H9 (cell line): ENCODE data around the gene TMEM131. TPM values are rescaled to one million over a fixed set of nuclear protein-coding genes. Genes with fewer than 3 reads are reported as not detected.

Source experiments
- DNase-seq: peaks from one replicate; pipeline ENCODE4 v3.0.0-alpha.2; 2017
- H2AFZ ChIP-seq: one replicate; pipeline ENCODE4 v1.6.1; 2013; ENCODE audit warnings: mild to moderate bottlenecking, low read length, control low read depth, moderate library complexity
- H2AK5ac ChIP-seq: 2 replicates; pipeline ENCODE4 v1.6.1; 2013; ENCODE audit warnings: low read length, control low read depth, mixed read lengths; ENCODE audit not compliant: insufficient read length
- H2BK120ac ChIP-seq: one replicate; pipeline ENCODE4 v1.6.1; 2013; ENCODE audit warnings: low read depth, mild to moderate bottlenecking, low read length, control low read depth, inconsistent platforms; ENCODE audit not compliant: poor library complexity, severe bottlenecking
- H2BK12ac ChIP-seq: 2 replicates; pipeline ENCODE4 v1.6.1; 2013; ENCODE audit warnings: low read length, control low read depth, mixed read lengths, low read depth; ENCODE audit not compliant: insufficient read length
- H2BK15ac ChIP-seq: 2 replicates; pipeline ENCODE4 v1.6.1; 2013; ENCODE audit warnings: low read depth, low read length, control low read depth
- H2BK20ac ChIP-seq: one replicate; pipeline ENCODE4 v1.6.1; 2013; ENCODE audit warnings: low read depth, mild to moderate bottlenecking, low read length, control low read depth, inconsistent platforms; ENCODE audit not compliant: poor library complexity, severe bottlenecking
- H2BK5ac ChIP-seq: 2 replicates; pipeline ENCODE4 v1.6.1; 2013; ENCODE audit warnings: low read length, control low read depth, mixed read lengths; ENCODE audit not compliant: insufficient read length
- H3K14ac ChIP-seq: 2 replicates; pipeline ENCODE4 v1.6.1; 2013; ENCODE audit warnings: low read length, control low read depth; ENCODE audit not compliant: insufficient read depth
- H3K18ac ChIP-seq: 2 replicates; pipeline ENCODE4 v1.6.1; 2013; ENCODE audit warnings: low read depth, mild to moderate bottlenecking, mixed read lengths, low read length, control low read depth; ENCODE audit not compliant: insufficient read length
- H3K23ac ChIP-seq: 2 replicates; pipeline ENCODE4 v1.6.1; 2013; ENCODE audit warnings: low read length, control low read depth, mixed read lengths, low read depth; ENCODE audit not compliant: insufficient read length
- H3K23me2 ChIP-seq: 2 replicates; pipeline ENCODE4 v1.6.1; 2013; ENCODE audit warnings: low read depth, mild to moderate bottlenecking, mixed read lengths, low read length, control low read depth; ENCODE audit not compliant: insufficient read length, poor library complexity, severe bottlenecking
- H3K27ac ChIP-seq: 2 replicates; pipeline ENCODE4 v1.5.1; 2013; ENCODE audit warnings: low read length, control low read depth, mixed read lengths, low read depth; ENCODE audit not compliant: insufficient read length
- H3K27me3 ChIP-seq: 2 replicates; pipeline ENCODE4 v1.6.1; 2013; ENCODE audit warnings: low read length, control low read depth, inconsistent platforms; ENCODE audit not compliant: insufficient read depth
- H3K4ac ChIP-seq: 2 replicates; pipeline ENCODE4 v1.6.1; 2013; ENCODE audit warnings: low read depth, mild to moderate bottlenecking, control low read depth, inconsistent platforms, low read length, moderate library complexity
- H3K4me1 ChIP-seq: 2 replicates; pipeline ENCODE4 v1.6.1; 2013; ENCODE audit warnings: low read length, control low read depth, inconsistent platforms; ENCODE audit not compliant: insufficient read depth
- H3K4me2 ChIP-seq: 2 replicates; pipeline ENCODE4 v1.6.1; 2013; ENCODE audit warnings: low read length, control low read depth, mixed read lengths; ENCODE audit not compliant: insufficient read length, insufficient read depth
- H3K56ac ChIP-seq: 2 replicates; pipeline ENCODE4 v1.6.1; 2013; ENCODE audit warnings: low read depth, mild to moderate bottlenecking, mixed read lengths, low read length, control low read depth; ENCODE audit not compliant: insufficient read length
- H3K79me1 ChIP-seq: 2 replicates; pipeline ENCODE4 v1.6.1; 2013; ENCODE audit warnings: low read depth, mild to moderate bottlenecking, moderate library complexity, low read length, control low read depth, inconsistent platforms; ENCODE audit not compliant: insufficient read depth, poor library complexity, severe bottlenecking
- H3K79me2 ChIP-seq: 2 replicates; pipeline ENCODE4 v1.6.1; 2013; ENCODE audit warnings: low read length, control low read depth, inconsistent platforms; ENCODE audit not compliant: insufficient read depth
- H3K9ac ChIP-seq: 2 replicates; pipeline ENCODE4 v1.6.1; 2013; ENCODE audit warnings: low read length, control low read depth, mixed read lengths; ENCODE audit not compliant: insufficient read length; ENCODE audit errors: extremely low read depth
- H3K9me3 ChIP-seq: one replicate; pipeline ENCODE4 v1.6.1; 2013; ENCODE audit warnings: low read depth, low read length, inconsistent platforms; ENCODE audit not compliant: control insufficient read depth
- H3T11ph ChIP-seq: one replicate; pipeline ENCODE4 v1.6.1; 2013; ENCODE audit warnings: mild to moderate bottlenecking, low read length, control low read depth, inconsistent platforms
- H4K20me1 ChIP-seq: one replicate; pipeline ENCODE4 v1.6.1; 2013; ENCODE audit not compliant: control insufficient read depth, insufficient read length, insufficient read depth
- H4K5ac ChIP-seq: 2 replicates; pipeline ENCODE4 v1.6.1; 2013; ENCODE audit warnings: low read depth, mild to moderate bottlenecking, mixed read lengths, low read length, control low read depth; ENCODE audit not compliant: insufficient read length
- H4K8ac ChIP-seq: replicated peaks from 2 replicates; pipeline ENCODE4 v1.6.1; 2013; ENCODE audit warnings: low read length, control low read depth, mixed read lengths, low read depth; ENCODE audit not compliant: insufficient read length
- H4K91ac ChIP-seq: 2 replicates; pipeline ENCODE4 v1.6.1; 2013; ENCODE audit warnings: low read depth, mild to moderate bottlenecking, moderate library complexity, mixed read lengths, low read length, control low read depth; ENCODE audit not compliant: insufficient read length
- H3K27ac Mint-ChIP-seq, 3 experiments: 2 replicates in 2 of 3; 3 replicates in 1 of 3; pipeline ENCODE4 v1.8.0; 2020 to 2021; ENCODE audit warnings: mixed read lengths in 3 of 3, mild to moderate bottlenecking in 1 of 3, moderate library complexity in 1 of 3
- H3K27me3 Mint-ChIP-seq: 2 replicates; pipeline ENCODE4 v1.8.0; 2021; ENCODE audit warnings: low read depth, mild to moderate bottlenecking, moderate library complexity, mixed read lengths
- H3K36me3 Mint-ChIP-seq, 3 experiments: 2 replicates in 2 of 3; 3 replicates in 1 of 3; pipeline ENCODE4 v1.8.0; 2020 to 2021; ENCODE audit warnings: low read depth in 3 of 3, mixed read lengths in 3 of 3; ENCODE audit not compliant: insufficient read depth in 1 of 3
- H3K4me1 Mint-ChIP-seq, 2 experiments: 2 replicates each; pipeline ENCODE4 v1.8.0; 2020; ENCODE audit warnings: mixed read lengths in 2 of 2
- H3K4me3 Mint-ChIP-seq, 2 experiments: 2 replicates in 1 of 2; 3 replicates in 1 of 2; pipeline ENCODE4 v1.8.0; 2020 to 2021; ENCODE audit warnings: mild to moderate bottlenecking in 2 of 2, mixed read lengths in 2 of 2, moderate library complexity in 1 of 2
- H3K9me3 Mint-ChIP-seq, 2 experiments: 2 replicates in 1 of 2; 3 replicates in 1 of 2; pipeline ENCODE4 v1.8.0; 2020; ENCODE audit warnings: mild to moderate bottlenecking in 2 of 2, mixed read lengths in 2 of 2, moderate library complexity in 1 of 2
- total RNA-seq: library from RNA; stranded (reverse); gene quantifications from 2 replicates; pipeline ENCODE4 v1.2.1, GENCODE V29; 2021
- TF ChIP-seq, protein P1 (sequence below): fragments of 200-600 bp; sonication (generic); conservative IDR thresholded peaks from 3 replicates; pipeline ENCODE4 v1.8.0; 2021; ENCODE audit warnings: antibody characterized with exemption, mild to moderate bottlenecking

TMEM131 gene
- total RNA-seq, 1 experiment from 2014 or later, result 20.9 TPM

DNA sequence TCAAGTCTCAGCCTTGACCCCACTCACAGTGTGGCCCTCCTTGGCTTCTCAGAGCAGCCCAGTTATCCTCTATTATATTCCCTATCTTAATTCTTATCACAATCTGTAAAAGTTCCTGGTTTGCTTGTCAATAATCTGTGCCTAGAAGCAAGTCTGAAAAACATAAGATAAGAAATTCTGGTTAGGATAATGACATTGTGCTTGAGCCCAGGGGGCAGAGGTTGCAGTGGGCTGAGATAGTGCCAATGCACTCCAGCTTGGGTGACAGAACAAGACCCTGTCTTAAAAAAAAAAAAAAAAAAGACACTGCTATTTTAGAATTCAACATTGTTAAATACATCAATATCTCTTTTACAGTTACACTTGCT is 63.9 kb downstream of the TMEM131 start:
- H3K79me2 ChIP-seq, result peaks cover 2% of the 10 kb centered on the region; the same call in 1 of the 2 replicates
- H3K27me3 Mint-ChIP-seq, result no peaks in the 10 kb centered on the region

More for the DNA sequence above, 63.9 kb downstream of the TMEM131 start:
- no peak overlapping the region for H2BK12ac ChIP-seq
- TF ChIP-seq, protein P1, sequence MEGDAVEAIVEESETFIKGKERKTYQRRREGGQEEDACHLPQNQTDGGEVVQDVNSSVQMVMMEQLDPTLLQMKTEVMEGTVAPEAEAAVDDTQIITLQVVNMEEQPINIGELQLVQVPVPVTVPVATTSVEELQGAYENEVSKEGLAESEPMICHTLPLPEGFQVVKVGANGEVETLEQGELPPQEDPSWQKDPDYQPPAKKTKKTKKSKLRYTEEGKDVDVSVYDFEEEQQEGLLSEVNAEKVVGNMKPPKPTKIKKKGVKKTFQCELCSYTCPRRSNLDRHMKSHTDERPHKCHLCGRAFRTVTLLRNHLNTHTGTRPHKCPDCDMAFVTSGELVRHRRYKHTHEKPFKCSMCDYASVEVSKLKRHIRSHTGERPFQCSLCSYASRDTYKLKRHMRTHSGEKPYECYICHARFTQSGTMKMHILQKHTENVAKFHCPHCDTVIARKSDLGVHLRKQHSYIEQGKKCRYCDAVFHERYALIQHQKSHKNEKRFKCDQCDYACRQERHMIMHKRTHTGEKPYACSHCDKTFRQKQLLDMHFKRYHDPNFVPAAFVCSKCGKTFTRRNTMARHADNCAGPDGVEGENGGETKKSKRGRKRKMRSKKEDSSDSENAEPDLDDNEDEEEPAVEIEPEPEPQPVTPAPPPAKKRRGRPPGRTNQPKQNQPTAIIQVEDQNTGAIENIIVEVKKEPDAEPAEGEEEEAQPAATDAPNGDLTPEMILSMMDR, result no peak
- H3K27ac Mint-ChIP-seq, result no peak overlapping the region
- H3K23me2 ChIP-seq, result no peaks in the 10 kb centered on the region
- no peaks in the 10 kb centered on the region for H3K79me1 ChIP-seq
- no peaks in the 10 kb centered on the region for H3K9me3 ChIP-seq
- peaks cover 18 to 30% of the 10 kb centered on the region in 2 experiments for H3K4me1 Mint-ChIP-seq
- H4K91ac ChIP-seq, result no peak overlapping the region
- no peak overlapping the region for H3K56ac ChIP-seq
- no peak overlapping the region for H3K18ac ChIP-seq
- no peak overlapping the region for H3K4me3 Mint-ChIP-seq
- H3K9me3 Mint-ChIP-seq, result no peaks in the 10 kb centered on the region
- no peak overlapping the region for H3K4ac ChIP-seq
- no peak overlapping the region for H2BK5ac ChIP-seq
- H4K20me1 ChIP-seq, result no peaks in the 10 kb centered on the region
- H2BK20ac ChIP-seq, result no peak overlapping the region
- no peak overlapping the region for H2AFZ ChIP-seq
- H3K9ac ChIP-seq, result no peak overlapping the region
- H2BK120ac ChIP-seq, result no peak overlapping the region
- H3K36me3 Mint-ChIP-seq, result no peaks in the 10 kb centered on the region
- no peak overlapping the region for H3T11ph ChIP-seq
- H3K4me2 ChIP-seq, result no peak overlapping the region
- H3K4me1 ChIP-seq, result no peaks in the 10 kb centered on the region
- no peak overlapping the region for H3K14ac ChIP-seq
- H2AK5ac ChIP-seq, result no peak overlapping the region
- no peak overlapping the region for H4K5ac ChIP-seq
- H4K8ac ChIP-seq, result no peak overlapping the region
- no peak overlapping the region for H2BK15ac ChIP-seq
- no peak overlapping the region for H3K27ac ChIP-seq
- no peaks in the 10 kb centered on the region; the same call in 1 of the 2 replicates for H3K27me3 ChIP-seq
- no peak overlapping the region for H3K23ac ChIP-seq
- DNase-seq, result no peak
